HUES6 (cell line): Measurements from ENCODE around the gene CD79A.
A peak's percentile ranks its signal among the peaks of the same experiment; 100 is the strongest.

Source experiments
- H3K27ac ChIP-seq: 2 replicates; pipeline ENCODE4 v1.7.0; 2013; ENCODE audit warnings: low read depth, mild to moderate bottlenecking, low read length, inconsistent platforms
- H3K27me3 ChIP-seq: 2 replicates; pipeline ENCODE4 v1.6.1; 2013; ENCODE audit warnings: low read length; ENCODE audit not compliant: control insufficient read depth, insufficient read depth
- H3K36me3 ChIP-seq: 2 replicates; pipeline ENCODE4 v1.6.1; 2013; ENCODE audit warnings: low read length; ENCODE audit not compliant: control insufficient read depth, insufficient read depth
- H3K4me1 ChIP-seq: 2 replicates; pipeline ENCODE4 v1.6.1; 2013; ENCODE audit warnings: low read length; ENCODE audit not compliant: control insufficient read depth, insufficient read depth
- H3K4me3 ChIP-seq: 2 replicates; pipeline ENCODE4 v1.5.1; 2013; ENCODE audit warnings: low read depth, low read length
- H3K9ac ChIP-seq: one replicate; pipeline ENCODE4 v1.6.1; 2013; ENCODE audit warnings: mild to moderate bottlenecking, low read length
- H3K9me3 ChIP-seq: 2 replicates; pipeline ENCODE4 v1.6.1; 2013; ENCODE audit warnings: low read depth, low read length; ENCODE audit not compliant: control insufficient read depth, insufficient read depth

Gene CD79A

GRCh38 chr19:41863209-41863931, 13.7 kb upstream of the CD79A start:
- Histone ChIP-seq H3K27ac (no peak overlapping the region), H3K27me3 (no peaks in the 10 kb centered on the region), H3K9me3 (no peaks in the 10 kb centered on the region), H3K9ac (no peak overlapping the region), H3K36me3 (peaks cover 76% of the 10 kb centered on the region), H3K4me1 (peaks cover 24% of the 10 kb centered on the region), H3K4me3 (no peak overlapping the region)

DNA sequence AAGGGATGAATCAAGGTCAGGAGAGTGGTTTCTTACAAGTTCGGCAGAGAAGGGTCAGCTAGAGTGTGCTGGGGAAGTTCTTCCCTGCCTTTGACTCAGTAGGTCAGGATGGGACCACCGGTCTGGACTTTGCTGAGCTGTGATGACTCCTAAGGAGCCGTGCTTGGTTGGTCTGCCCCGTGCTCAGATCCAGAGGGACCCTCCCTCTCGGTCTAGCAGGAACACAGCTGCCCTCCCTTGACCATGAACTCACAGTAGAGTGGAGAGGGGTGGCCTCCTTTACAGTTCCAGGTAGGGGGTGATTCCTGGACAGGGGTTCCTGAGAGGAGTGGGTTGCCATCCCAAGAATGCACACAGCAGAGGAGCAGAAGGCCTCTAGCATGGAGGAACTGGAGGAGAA, 12.7 kb upstream of the CD79A start:
- Histone ChIP-seq H3K4me1 (peaks cover 24% of the 10 kb centered on the region), H3K27me3 (no peaks in the 10 kb centered on the region), H3K36me3 (peaks cover 86% of the 10 kb centered on the region), H3K4me3 (no peak overlapping the region), H3K9ac (peak overlapping the region; percentile 45), H3K27ac (no peak overlapping the region), H3K9me3 (no peaks in the 10 kb centered on the region)

DNA sequence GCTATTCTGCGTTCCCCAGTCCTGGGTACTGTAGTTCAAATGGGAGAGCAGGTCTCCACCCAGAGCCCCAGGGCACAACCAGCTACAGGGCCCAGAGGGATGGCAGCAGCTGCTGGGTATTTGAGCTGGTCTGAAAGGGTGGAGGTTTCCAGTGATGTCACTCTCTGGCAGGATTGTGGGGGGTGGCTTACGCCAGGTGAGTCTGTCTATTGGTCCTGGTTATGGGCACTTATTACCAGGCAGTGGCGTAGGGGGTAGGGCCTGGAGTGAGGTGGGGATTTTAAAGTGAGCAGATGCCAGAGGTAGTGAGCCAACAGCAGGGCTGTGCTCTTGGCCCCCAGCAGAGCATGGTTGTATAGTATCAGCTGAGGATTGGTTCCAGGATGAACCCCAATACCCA, 10.8 kb upstream of the CD79A start:
- H3K36me3 ChIP-seq = peaks cover 95% of the 10 kb centered on the region
- H3K4me3 ChIP-seq = no peak overlapping the region
- H3K9ac ChIP-seq = no peak overlapping the region
- H3K27ac ChIP-seq = peak overlapping the region; percentile 29; the same call in 1 of the 2 replicates
- no peaks in the 10 kb centered on the region for H3K27me3 ChIP-seq
- H3K4me1 ChIP-seq = peaks cover 18% of the 10 kb centered on the region
- no peaks in the 10 kb centered on the region for H3K9me3 ChIP-seq

GRCh38 chr19:41868120-41868988, 8.7 kb upstream of the CD79A start:
- Histone ChIP-seq H3K9me3 (no peaks in the 10 kb centered on the region), H3K27me3 (no peaks in the 10 kb centered on the region), H3K27ac (peak overlapping the region; percentile 37; the same call in 1 of the 2 replicates), H3K36me3 (peaks cover 83% of the 10 kb centered on the region), H3K4me1 (peaks cover 7% of the 10 kb centered on the region; the same call in 1 of the 2 replicates), H3K4me3 (no peak overlapping the region), H3K9ac (peak overlapping the region; percentile 31)

- Histone ChIP-seq H3K36me3 (peaks cover 78% of the 10 kb centered on the region), H3K27ac (no peak overlapping the region), H3K4me1 (peaks cover 7% of the 10 kb centered on the region; the same call in 1 of the 2 replicates), H3K9me3 (no peaks in the 10 kb centered on the region), H3K9ac (no peak overlapping the region), H3K4me3 (no peak overlapping the region), H3K27me3 (no peaks in the 10 kb centered on the region)
Observed at GRCh38 chr19:41868989-41869300, 8.1 kb upstream of the CD79A start.

- Histone ChIP-seq H3K4me3 (no peak overlapping the region), H3K9me3 (no peaks in the 10 kb centered on the region), H3K4me1 (0 out of 2 replicates have a peak, but pooled peaks cover 2% of the 10 kb centered on the region), H3K27me3 (no peaks in the 10 kb centered on the region), H3K27ac (no peak overlapping the region), H3K9ac (no peak overlapping the region), H3K36me3 (peaks cover 73% of the 10 kb centered on the region)
Observed at GRCh38 chr19:41869374-41869955, 7.6 kb upstream of the CD79A start.

- Histone ChIP-seq H3K36me3 (peaks cover 63% of the 10 kb centered on the region), H3K9ac (no peak overlapping the region), H3K27ac (no peak overlapping the region), H3K4me1 (no peaks in the 10 kb centered on the region), H3K4me3 (no peak overlapping the region), H3K27me3 (no peaks in the 10 kb centered on the region), H3K9me3 (no peaks in the 10 kb centered on the region)
Observed at GRCh38 chr19:41870401-41870873, 6.6 kb upstream of the CD79A start.

GRCh38 chr19:41871573-41872383, 5.3 kb upstream of the CD79A start:
- H3K9me3 ChIP-seq = no peaks in the 10 kb centered on the region
- H3K36me3 ChIP-seq = peaks cover 53% of the 10 kb centered on the region
- no peak overlapping the region for H3K9ac ChIP-seq
- H3K4me1 ChIP-seq = no peaks in the 10 kb centered on the region
- H3K27ac ChIP-seq = no peak overlapping the region
- no peak overlapping the region for H3K4me3 ChIP-seq
- H3K27me3 ChIP-seq = peaks cover under 1% of the 10 kb centered on the region; the same call in 1 of the 2 replicates

DNA sequence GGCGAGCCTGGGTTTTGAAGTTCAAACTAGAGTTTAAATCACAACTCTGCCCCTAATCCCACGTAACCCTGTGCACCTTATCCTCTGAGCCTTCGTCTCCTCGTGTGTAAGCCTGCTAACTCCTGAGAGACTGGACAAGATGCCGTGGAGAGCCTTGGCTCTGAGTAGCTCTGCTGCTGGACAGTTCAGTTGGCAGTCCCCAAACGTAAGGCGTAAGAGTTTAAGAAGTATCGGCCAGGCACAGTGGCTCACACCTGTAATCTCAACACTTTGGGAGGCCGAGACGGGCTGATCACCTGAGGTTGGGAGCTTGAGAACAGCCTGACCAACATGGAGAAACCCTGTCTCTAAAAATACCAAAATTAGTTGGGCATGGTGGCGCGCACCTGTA, 4.7 kb upstream of the CD79A start:
- H3K36me3 ChIP-seq = peaks cover 47% of the 10 kb centered on the region
- 0 out of 2 replicates have a peak, but pooled peaks cover 2% of the 10 kb centered on the region for H3K4me1 ChIP-seq
- no peaks in the 10 kb centered on the region for H3K9me3 ChIP-seq
- no peak overlapping the region for H3K4me3 ChIP-seq
- no peak overlapping the region for H3K27ac ChIP-seq
- no peak overlapping the region for H3K9ac ChIP-seq
- H3K27me3 ChIP-seq = peaks cover 5% of the 10 kb centered on the region

DNA sequence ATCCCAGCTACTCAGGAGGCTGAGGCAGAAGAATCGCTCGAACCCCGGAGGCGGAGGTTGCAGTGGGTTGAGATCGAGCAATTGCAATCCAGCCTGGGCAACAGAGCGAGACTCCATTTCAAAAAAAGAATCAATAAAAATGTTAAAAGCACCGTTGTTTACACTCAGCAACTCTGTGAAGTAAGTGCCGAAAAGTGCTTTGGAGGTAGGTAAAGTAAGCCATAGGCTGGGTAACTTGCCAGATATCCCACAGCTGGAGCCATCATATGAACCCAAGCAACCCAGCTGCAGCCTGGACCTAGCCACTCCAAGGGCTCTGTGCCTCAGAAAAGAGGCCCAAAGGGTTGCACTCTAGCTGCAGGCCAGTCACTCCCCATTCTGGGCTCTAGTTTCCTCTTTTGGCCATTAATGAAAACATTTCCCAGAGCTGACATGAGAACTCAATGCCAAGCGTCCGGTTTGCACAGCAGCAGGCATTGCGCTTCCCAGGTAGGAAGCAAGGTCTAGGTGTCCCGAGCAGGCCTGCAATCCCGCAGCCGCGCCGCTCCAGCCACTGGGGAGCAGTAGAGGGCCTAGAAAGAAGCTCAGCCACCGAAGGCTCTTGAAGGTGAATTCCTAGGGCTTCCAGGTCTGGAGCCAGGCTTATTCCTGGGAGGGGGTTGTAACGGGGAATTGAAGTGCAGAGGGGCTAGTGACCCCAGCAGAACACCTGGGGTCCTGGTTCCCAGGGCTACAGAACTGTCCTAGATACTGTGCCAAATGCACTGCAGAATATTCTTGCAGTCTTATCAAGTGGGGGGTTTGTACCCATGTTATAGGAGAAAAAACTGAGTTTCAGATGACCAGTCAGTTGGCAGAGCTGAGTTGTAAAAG, 4.1 kb upstream of the CD79A start:
- Histone ChIP-seq H3K36me3 (peaks cover 41% of the 10 kb centered on the region), H3K27ac (no peak overlapping the region), H3K4me1 (0 out of 2 replicates have a peak, but pooled peaks cover 2% of the 10 kb centered on the region), H3K9me3 (no peaks in the 10 kb centered on the region), H3K9ac (no peak overlapping the region), H3K27me3 (peaks cover 9% of the 10 kb centered on the region), H3K4me3 (no peak overlapping the region)
